PC-9 (cell line): ENCODE measurements around the gene EPN1. TPM values are rescaled to one million over a fixed set of nuclear protein-coding genes. Genes with fewer than 3 reads are reported as not detected.

Source experiments
- BruUV-seq: library from RNA; stranded (reverse); fragments of 400-500 nt; replicated peaks from 2 replicates; lab custom pipeline; 2021; lab: Mats Ljungman, UMichigan
- CTCF ChIA-PET: fragments of 300-600 bp; sonication (Branson Sonifier 250); formaldehyde crosslinking; loops from one replicate; lab custom pipeline; 2022; ENCODE audit warnings: antibody characterized with exemption; lab: Charles Lee
- POLR2A ChIA-PET: fragments of 300-600 bp; sonication (Branson Sonifier 250); formaldehyde crosslinking; loops from one replicate; lab custom pipeline; 2022; ENCODE audit warnings: antibody characterized with exemption; ENCODE audit not compliant: unreplicated experiment; lab: Charles Lee
- DNase-seq, 2 experiments: peaks; one replicate each; pipeline versions ENCODE4 v3.0.0 to v3.0.0-alpha.2; 2015 to 2022; ENCODE audit warnings: mixed read lengths in 1 of 2
- H2AFZ ChIP-seq: fragments of 200-600 bp; sonication (generic); 2 replicates; pipeline ENCODE4 v1.8.1; 2017; ENCODE audit warnings: antibody characterized with exemption
- H3F3A ChIP-seq: fragments of 200-600 bp; sonication (generic); 2 replicates; pipeline ENCODE4 v1.8.1; 2017; ENCODE audit warnings: antibody characterized with exemption, mild to moderate bottlenecking, low read depth; ENCODE audit not compliant: insufficient read depth
- H3K27ac ChIP-seq: fragments of 200-600 bp; sonication (generic); 2 replicates; pipeline ENCODE4 v1.6.1; 2016; ENCODE audit warnings: mixed run types
- H3K27me3 ChIP-seq: fragments of 200-600 bp; sonication (generic); 2 replicates; pipeline ENCODE4 v1.6.1; 2016; ENCODE audit warnings: low read depth, mixed run types; ENCODE audit not compliant: insufficient read depth
- H3K36me3 ChIP-seq: fragments of 200-600 bp; sonication (generic); 2 replicates; pipeline ENCODE4 v1.6.1; 2016; ENCODE audit warnings: low read depth, mixed run types
- H3K4me1 ChIP-seq: fragments of 200-600 bp; sonication (generic); replicated peaks from 2 replicates; pipeline ENCODE4 v1.6.1; 2016; ENCODE audit warnings: mixed run types; ENCODE audit not compliant: insufficient read depth
- H3K4me2 ChIP-seq: fragments of 200-600 bp; sonication (generic); 2 replicates; pipeline ENCODE4 v1.6.1; 2017; ENCODE audit warnings: mixed run types
- H3K4me3 ChIP-seq: fragments of 200-600 bp; sonication (generic); 2 replicates; pipeline ENCODE4 v1.6.1; 2016; ENCODE audit warnings: mixed run types
- H3K79me2 ChIP-seq: fragments of 200-600 bp; sonication (generic); 2 replicates; pipeline ENCODE4 v1.6.1; 2017; ENCODE audit warnings: low read depth, mixed run types
- H3K9me2 ChIP-seq: fragments of 200-600 bp; sonication (generic); 2 replicates; pipeline ENCODE4 v1.8.1; 2017; ENCODE audit warnings: mild to moderate bottlenecking; ENCODE audit not compliant: insufficient read depth
- H3K9me3 ChIP-seq: fragments of 200-600 bp; sonication (generic); 2 replicates; pipeline ENCODE4 v1.8.1; 2016; ENCODE audit warnings: low read depth; ENCODE audit not compliant: insufficient read depth
- H4K20me1 ChIP-seq: fragments of 200-600 bp; sonication (generic); 2 replicates; pipeline ENCODE4 v1.8.1; 2017; ENCODE audit not compliant: insufficient read depth
- CTCF ChIP-seq: fragments of 200-600 bp; sonication (generic); conservative IDR thresholded peaks from 2 replicates; pipeline ENCODE4 v1.6.1; 2017; ENCODE audit warnings: mixed run types, antibody characterized with exemption, mild to moderate bottlenecking, moderate library complexity
- EZH2 ChIP-seq: fragments of 200-600 bp; sonication (generic); IDR thresholded peaks from 2 replicates; pipeline ENCODE4 v1.8.0; 2017; ENCODE audit warnings: antibody characterized with exemption, low read depth
- intact Hi-C: fragments of 100-400 bp; cut with micrococcal nuclease; formaldehyde crosslinking; loops from one replicate; pipeline ENCODE4 v1.10.0; 2022; ENCODE audit not compliant: unreplicated experiment
- total RNA-seq: library from RNA; stranded (reverse); gene quantifications from 2 replicates; pipeline ENCODE4 v1.2.3, GENCODE V29; 2021

Gene EPN1
- total RNA-seq, 1 experiment from 2014 or later = 232 TPM

DNA sequence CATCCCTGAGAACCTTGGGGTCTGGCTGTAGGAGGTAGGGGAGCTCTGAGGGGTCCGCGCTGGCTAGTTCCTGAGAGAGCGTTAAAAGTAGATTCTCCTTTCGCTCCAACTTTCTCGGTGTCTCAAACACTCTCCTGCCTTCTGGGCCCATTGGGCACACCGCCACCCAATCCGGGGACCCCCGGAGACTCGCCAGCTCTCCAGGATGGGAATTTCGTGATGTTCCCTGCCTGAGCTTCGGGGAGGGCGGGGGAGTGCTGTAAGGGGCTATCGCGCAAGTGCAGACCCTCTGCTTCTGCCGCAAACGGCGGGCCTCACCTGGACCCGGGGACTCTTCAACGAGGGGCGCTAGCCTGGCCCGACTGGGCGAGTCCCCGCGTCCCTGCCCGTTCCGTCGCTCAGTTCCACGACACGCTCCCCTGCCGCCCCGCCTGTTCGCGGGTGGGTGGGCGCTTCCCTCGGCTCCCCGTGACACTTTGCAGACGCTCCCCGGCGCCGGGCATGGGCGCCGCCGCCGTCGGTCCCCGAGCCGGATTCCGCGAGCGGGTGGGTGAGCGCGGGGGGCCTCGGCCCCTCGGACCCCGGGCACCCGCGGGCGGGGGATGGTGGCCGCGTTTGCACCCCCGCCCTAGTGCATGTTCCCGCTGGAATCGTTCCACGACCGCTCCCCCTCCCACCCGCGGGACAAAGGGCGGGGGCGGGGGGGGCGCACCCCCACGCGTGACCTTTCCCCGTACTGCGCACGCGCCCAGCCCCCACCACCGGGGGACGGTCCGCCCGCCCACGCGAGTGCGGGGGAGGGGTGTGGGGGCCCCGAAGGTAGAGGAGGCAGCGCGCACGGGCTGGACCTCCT lies 27.1 kb upstream of the EPN1 start, which contains the start of gene CCDC106:
Gene CCDC106, plus strand, starts transcription at position 481 of the 853 bp plus-strand sequence. CDS start 835 bp downstream, outside the sequence.
- Histone ChIP-seq H3K27me3 (no peaks in the 10 kb centered on the region), H3K9me3 (no peaks in the 10 kb centered on the region), H2AFZ (no peak within 1 kb of the TSS), H3K79me2 (peaks cover 34% of the 10 kb centered on the region), H3K4me3 (no peak within 1 kb of the TSS), H3K4me1 (peaks cover 11% of the 10 kb centered on the region), H3F3A (peaks cover 24% of the 10 kb centered on the region; the same call in 1 of the 2 replicates), H4K20me1 (peaks cover 8% of the 10 kb centered on the region; the same call in 1 of the 2 replicates), H3K27ac (no peak within 1 kb of the TSS), H3K36me3 (peaks cover 6% of the 10 kb centered on the region), H3K9me2 (no peaks in the 10 kb centered on the region), H3K4me2 (no peak within 1 kb of the TSS)
- DNase-seq = peak in 1 of 2 experiments; percentile 9
- POLR2A ChIA-PET = no interaction called here
- CTCF ChIA-PET = no interaction called here
- no TSS peak for BruUV-seq
- intact Hi-C loops = no loop called here
- TF ChIP-seq EZH2 (no peak), CTCF (no peak)

DNA sequence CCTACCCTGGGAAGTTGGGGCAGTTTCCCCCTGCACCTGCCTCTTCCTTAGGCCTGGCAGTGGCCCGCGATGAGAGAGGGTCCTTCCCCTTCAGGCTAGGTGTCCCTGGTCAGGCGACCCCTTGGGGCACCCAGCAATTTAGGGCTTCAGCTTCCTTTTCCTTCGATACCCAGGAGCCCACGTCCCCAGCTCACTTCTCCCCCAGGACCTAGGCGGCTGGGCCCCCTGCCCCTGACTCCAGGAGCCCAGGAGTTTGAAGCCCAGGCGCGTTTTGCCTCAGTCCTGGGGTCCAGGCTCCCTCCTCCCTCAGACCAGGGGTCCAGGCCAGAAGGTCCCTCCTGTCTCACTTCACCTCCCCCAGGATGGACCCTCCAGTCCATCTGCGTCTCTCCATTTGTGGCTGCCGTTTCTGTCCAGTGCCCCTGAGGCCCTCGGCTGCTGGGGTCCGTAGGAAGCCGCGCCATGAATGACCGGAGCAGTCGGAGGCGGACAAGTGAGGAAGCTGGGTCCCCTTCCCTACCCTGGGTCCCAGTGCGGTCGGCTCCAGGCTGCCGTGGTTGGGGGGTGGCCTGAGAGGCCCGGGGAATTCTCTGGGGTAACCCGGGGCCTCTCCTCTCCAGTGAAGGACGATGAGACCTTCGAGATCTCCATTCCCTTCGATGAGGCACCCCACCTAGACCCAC lies 26.3 kb upstream of the EPN1 start:
- Histone ChIP-seq H3K27ac (no peak overlapping the region), H2AFZ (no peak overlapping the region), H3F3A (peaks cover 24% of the 10 kb centered on the region; the same call in 1 of the 2 replicates), H3K4me1 (peaks cover 13% of the 10 kb centered on the region), H3K79me2 (peaks cover 31% of the 10 kb centered on the region), H3K9me2 (no peaks in the 10 kb centered on the region), H3K4me3 (no peak overlapping the region), H3K27me3 (no peaks in the 10 kb centered on the region), H4K20me1 (peaks cover 8% of the 10 kb centered on the region; the same call in 1 of the 2 replicates), H3K4me2 (no peak overlapping the region), H3K9me3 (no peaks in the 10 kb centered on the region), H3K36me3 (peaks cover 6% of the 10 kb centered on the region)
- TF ChIP-seq CTCF = no peak
- TF ChIP-seq EZH2 = no peak
- no TSS peak for BruUV-seq
- peak in 1 of 2 experiments; percentile 4 for DNase-seq
- ChIA-PET CTCF (no interaction called here), POLR2A (no interaction called here)
- intact Hi-C loops = no loop called here

GRCh38 chr19:55649268-55650125 lies 25.5 kb upstream of the EPN1 start:
- BruUV-seq = no TSS peak
- ChIA-PET POLR2A (interaction anchor here (0.5 kb wide), 1 partner anchor 103 kb away, joined by 14 read pairs; no protein-coding TSS in a partner anchor), CTCF (no interaction called here)
- H3K4me3 ChIP-seq = no peak overlapping the region
- intact Hi-C loops = loop anchor here (5.0 kb wide), 1 partner anchor 493 kb away; the partner anchor contains the start of gene ZNF444
- H2AFZ ChIP-seq = no peak overlapping the region
- H3K79me2 ChIP-seq = peaks cover 24% of the 10 kb centered on the region
- H3K27me3 ChIP-seq = no peaks in the 10 kb centered on the region
- peaks cover 24% of the 10 kb centered on the region; the same call in 1 of the 2 replicates for H3F3A ChIP-seq
- peak in 1 of 2 experiments; percentile 15 for DNase-seq
- TF ChIP-seq CTCF (no peak), EZH2 (no peak)
- H3K4me2 ChIP-seq = no peak overlapping the region
- H3K9me2 ChIP-seq = no peaks in the 10 kb centered on the region
- H3K36me3 ChIP-seq = peaks cover 6% of the 10 kb centered on the region
- no peak overlapping the region for H3K27ac ChIP-seq
- H4K20me1 ChIP-seq = peaks cover 8% of the 10 kb centered on the region; the same call in 1 of the 2 replicates
- H3K9me3 ChIP-seq = no peaks in the 10 kb centered on the region
- H3K4me1 ChIP-seq = peaks cover 12% of the 10 kb centered on the region
